H1 (cell line): ENCODE measurements around the gene CAVIN1. TPM values are rescaled to one million over a fixed set of nuclear protein-coding genes. Genes with fewer than 3 reads are reported as not detected.
"Not testable (repeated sequence)": the region's sequence is repeated elsewhere in the genome, so short reads cannot be mapped to it uniquely, and the experiment has no call there.

Experiments
- CTCF ChIA-PET: fragments of 300-600 bp; sonication (Branson Sonifier 250); formaldehyde crosslinking; loops from one replicate; lab custom pipeline; 2021; ENCODE audit not compliant: partially characterized antibody; lab: Charles Lee
- POLR2A ChIA-PET: fragments of 300-600 bp; sonication (Branson Sonifier 250); formaldehyde crosslinking; loops from one replicate; lab custom pipeline; 2021; ENCODE audit warnings: inconsistent platforms; ENCODE audit not compliant: partially characterized antibody; lab: Charles Lee
- DNase-seq, 2 experiments: peaks; one replicate each; pipeline versions ENCODE4 v3.0.0 to v3.0.0-alpha.2; 2010 to 2022; ENCODE audit warnings: low spot score in 2 of 2, low read depth in 1 of 2, mixed read lengths in 1 of 2
- FAIRE-seq: peaks from 2 replicates; lab custom pipeline; 2011; peaks lifted over from hg19 to GRCh38; lab: Jason Lieb, UNC
- H2AFZ ChIP-seq: 2 replicates; pipeline ENCODE4 v1.8.1; 2012; ENCODE audit warnings: low read length, inconsistent platforms
- H2AK5ac ChIP-seq: 2 replicates; pipeline ENCODE4 v1.6.1; 2013; ENCODE audit warnings: low read depth, low read length
- H2BK120ac ChIP-seq: replicated peaks from 2 replicates; pipeline ENCODE3; 2013; ENCODE audit warnings: low read depth, low read length, inconsistent platforms
- H2BK12ac ChIP-seq: 2 replicates; pipeline ENCODE4 v1.6.1; 2013; ENCODE audit warnings: low read depth, low read length
- H2BK15ac ChIP-seq: 2 replicates; pipeline ENCODE4 v1.6.1; 2013; ENCODE audit warnings: low read length
- H2BK20ac ChIP-seq: 2 replicates; pipeline ENCODE4 v1.6.1; 2013; ENCODE audit warnings: low read length
- H2BK5ac ChIP-seq: 2 replicates; pipeline ENCODE4 v1.6.1; 2013; ENCODE audit warnings: low read depth, low read length
- H3K14ac ChIP-seq: 2 replicates; pipeline ENCODE4 v1.6.1; 2013; ENCODE audit warnings: inconsistent platforms; ENCODE audit not compliant: insufficient read length
- H3K18ac ChIP-seq: 2 replicates; pipeline ENCODE4 v1.6.1; 2013; ENCODE audit warnings: low read length; ENCODE audit errors: extremely low read depth
- H3K23ac ChIP-seq: 2 replicates; pipeline ENCODE4 v1.6.1; 2013; ENCODE audit warnings: inconsistent platforms; ENCODE audit not compliant: insufficient read length
- H3K23me2 ChIP-seq: 2 replicates; pipeline ENCODE4 v1.6.1; 2013; ENCODE audit warnings: low read depth, low read length
- H3K27ac ChIP-seq: 2 replicates; pipeline ENCODE4 v1.6.1; 2011; ENCODE audit warnings: low read depth, low read length, inconsistent platforms
- H3K27me3 ChIP-seq, 4 experiments: replicated peaks in 1 of 4; 1 replicate in 1 of 4; 2 replicates in 3 of 4; pipeline versions ENCODE4 v1.6.1 to v1.8.1; 2011 to 2013; ENCODE audit warnings: low read length in 3 of 4, mild to moderate bottlenecking in 3 of 4, inconsistent platforms in 2 of 4, mixed read lengths in 2 of 4, moderate library complexity in 1 of 4; ENCODE audit not compliant: control insufficient read depth in 3 of 4, insufficient read depth in 3 of 4; ENCODE audit errors: extremely low read depth in 1 of 4
- H3K36me3 ChIP-seq, 4 experiments: 2 replicates each; pipeline versions ENCODE4 v1.6.1 to v1.8.1; 2011 to 2013; ENCODE audit warnings: mild to moderate bottlenecking in 4 of 4, low read length in 3 of 4, moderate library complexity in 2 of 4, control low read depth in 1 of 4, inconsistent platforms in 1 of 4; ENCODE audit not compliant: insufficient read depth in 4 of 4, control insufficient read depth in 2 of 4
- H3K4ac ChIP-seq: replicated peaks from 2 replicates; pipeline ENCODE3; 2013; ENCODE audit warnings: low read length, low read depth, mixed read lengths, inconsistent platforms; ENCODE audit not compliant: insufficient read length
- H3K4me1 ChIP-seq, 4 experiments: replicated peaks in 1 of 4; 1 replicate in 1 of 4; 2 replicates in 3 of 4; pipeline versions ENCODE4 v1.6.1 to v1.8.1; 2011 to 2013; ENCODE audit warnings: low read length in 3 of 4, inconsistent platforms in 2 of 4, mixed read lengths in 1 of 4; ENCODE audit not compliant: insufficient read depth in 4 of 4, control insufficient read depth in 3 of 4
- H3K4me2 ChIP-seq, 2 experiments: 2 replicates each; pipeline versions ENCODE4 v1.6.1 to v1.8.1; 2011 to 2013; ENCODE audit warnings: low read depth in 2 of 2, low read length in 2 of 2, control low read depth in 1 of 2, inconsistent platforms in 1 of 2, mild to moderate bottlenecking in 1 of 2; ENCODE audit not compliant: insufficient read depth in 1 of 2
- H3K4me3 ChIP-seq, 4 experiments: fragments of 200-600, 300-600 bp in 1 of 4; sonication (generic), shearing (Covaris generic), sonication (Bioruptor Twin) in 1 of 4; 2 replicates each; pipeline versions ENCODE4 v1.5.1 to v1.8.1; 2011 to 2016; ENCODE audit warnings: low read length in 4 of 4, low read depth in 3 of 4, control low read depth in 2 of 4, inconsistent platforms in 2 of 4, mild to moderate bottlenecking in 2 of 4, mixed read lengths in 1 of 4, moderate library complexity in 1 of 4; ENCODE audit not compliant: insufficient read depth in 2 of 4; ENCODE audit errors: extremely low read depth in 1 of 4
- H3K56ac ChIP-seq: replicated peaks from 2 replicates; pipeline ENCODE3; 2013; ENCODE audit warnings: low read depth, mild to moderate bottlenecking, mixed read lengths, low read length, inconsistent platforms; ENCODE audit not compliant: insufficient read length
- H3K79me1 ChIP-seq: 2 replicates; pipeline ENCODE4 v1.6.1; 2013; ENCODE audit warnings: low read depth, low read length, control low read depth
- H3K79me2 ChIP-seq, 2 experiments: 2 replicates each; pipeline versions ENCODE4 v1.6.1 to v1.8.1; 2012 to 2013; ENCODE audit warnings: low read length in 2 of 2, mild to moderate bottlenecking in 2 of 2, inconsistent platforms in 1 of 2; ENCODE audit not compliant: insufficient read depth in 2 of 2, control insufficient read depth in 1 of 2
- H3K9ac ChIP-seq, 4 experiments: replicated peaks in 1 of 4; 1 replicate in 1 of 4; 2 replicates in 3 of 4; pipeline versions ENCODE4 v1.6.1 to v1.8.1; 2011 to 2013; ENCODE audit warnings: low read depth in 3 of 4, low read length in 3 of 4, control low read depth in 2 of 4, mild to moderate bottlenecking in 2 of 4, moderate library complexity in 2 of 4, inconsistent platforms in 1 of 4; ENCODE audit errors: extremely low read depth in 1 of 4
- H3K9me3 ChIP-seq, 2 experiments: 2 replicates each; pipeline versions ENCODE4 v1.6.1 to v1.8.1; 2012 to 2013; ENCODE audit warnings: mild to moderate bottlenecking in 2 of 2, moderate library complexity in 2 of 2, control low read depth in 1 of 2, inconsistent platforms in 1 of 2, low read depth in 1 of 2, low read length in 1 of 2, mixed read lengths in 1 of 2; ENCODE audit not compliant: insufficient read depth in 2 of 2
- H4K20me1 ChIP-seq, 2 experiments: replicated peaks in 1 of 2; 2 replicates each; pipeline versions ENCODE3 to v1.8.1; 2011 to 2013; ENCODE audit warnings: inconsistent platforms in 2 of 2, low read length in 2 of 2, mild to moderate bottlenecking in 1 of 2; ENCODE audit not compliant: insufficient read depth in 2 of 2, control insufficient read depth in 1 of 2
- H4K5ac ChIP-seq: 2 replicates; pipeline ENCODE4 v1.6.1; 2013; ENCODE audit warnings: low read length, low read depth, mixed read lengths, inconsistent platforms; ENCODE audit not compliant: insufficient read length
- H4K8ac ChIP-seq: 2 replicates; pipeline ENCODE4 v1.8.0; 2013; ENCODE audit warnings: mild to moderate bottlenecking, moderate library complexity, low read length, inconsistent platforms; ENCODE audit not compliant: insufficient read depth; ENCODE audit errors: extremely low read depth
- H4K91ac ChIP-seq: replicated peaks from 2 replicates; pipeline ENCODE3; 2013; ENCODE audit warnings: low read length, mixed read lengths, inconsistent platforms; ENCODE audit not compliant: insufficient read length
- WGBS, 2 experiments: shearing (Covaris generic) in 1 of 2; methylation state at CpG; one replicate each; pipeline versions ENCODE4 v1.1.6 to v1.1.7; 2013 to 2015; ENCODE audit warnings: low lambda C conversion rate in 2 of 2, mixed read lengths in 2 of 2, inconsistent platforms in 1 of 2, low coverage in 1 of 2, missing lambda C conversion rate in 1 of 2; ENCODE audit not compliant: insufficient replicate concordance in 2 of 2, insufficient coverage in 1 of 2, insufficient read length in 1 of 2; ENCODE audit errors: extremely low coverage in 1 of 2, missing lambda C conversion rate in 1 of 2; 5-methylcytosine and 5-hydroxymethylcytosine counted together
- polyA plus RNA-seq, 7 experiments: library from polyadenylated mRNA; depleted of rRNA in 3 of 7; stranded (reverse) in 5 of 7; unstranded in 2 of 7; fragments of >200 nt in 5 of 7; fragments of 200-250 nt in 2 of 7; gene quantifications; 1 replicate in 5 of 7; 2 replicates in 1 of 7; 4 replicates in 1 of 7; pipeline versions ENCODE4 v1.2.1 to v1.2.3, GENCODE V29; 2011 to 2013; ENCODE audit warnings: missing spikeins in 2 of 7, mixed read lengths in 2 of 7
- total RNA-seq: library from RNA; stranded (reverse); fragmentation: NEBNext Ultra II Directional; extraction: Animal tissue kit (Norgen Biotek cat#: 25700); gene quantifications from 2 replicates; pipeline ENCODE4 v1.2.1, GENCODE V29; 2021

Gene CAVIN1
- total and polyA plus RNA-seq, 2 of the 8 experiments (the other 6 are each of a cell fraction or from before 2014, with no cell fraction given): 16.2 to 41.6 TPM

DNA sequence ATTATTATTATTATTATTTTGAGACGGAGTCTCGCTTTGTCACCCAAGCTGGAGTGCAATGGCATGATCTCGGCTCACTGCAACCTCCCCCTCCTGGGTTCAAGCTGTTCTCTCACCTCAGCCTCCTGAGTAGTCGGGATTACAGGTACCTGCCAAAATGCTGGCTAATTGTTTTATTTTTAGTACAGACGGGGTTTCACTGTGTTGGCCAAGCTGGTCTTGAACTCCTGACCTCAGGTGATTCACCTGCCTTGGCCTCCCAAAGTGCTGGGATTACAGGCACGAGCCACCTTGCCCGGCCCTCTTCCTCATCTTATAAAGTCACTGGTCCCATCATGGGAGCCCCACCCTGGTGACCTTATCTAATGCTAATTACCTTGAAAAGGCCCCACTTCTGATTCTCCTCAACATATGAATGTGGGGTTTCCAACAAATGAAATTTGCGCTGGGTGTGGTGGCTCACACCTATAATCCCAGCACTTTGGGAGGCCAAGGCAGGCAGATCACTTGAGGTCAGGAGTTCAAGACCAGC is 22.1 kb downstream of the CAVIN1 start:
- H4K8ac ChIP-seq, H2BK15ac ChIP-seq, H3K4me2 ChIP-seq, H4K91ac ChIP-seq, H3K18ac ChIP-seq, H2AK5ac ChIP-seq, H2BK20ac ChIP-seq, H3K9me3 ChIP-seq, H4K5ac ChIP-seq, H3K4me3 ChIP-seq, H3K23ac ChIP-seq, H3K79me1 ChIP-seq, H2BK120ac ChIP-seq, H2BK5ac ChIP-seq, FAIRE-seq, H2AFZ ChIP-seq, H3K56ac ChIP-seq, H4K20me1 ChIP-seq, H3K23me2 ChIP-seq, H2BK12ac ChIP-seq, DNase-seq, H3K9ac ChIP-seq, H3K14ac ChIP-seq, H3K36me3 ChIP-seq, H3K4ac ChIP-seq, H3K27ac ChIP-seq, H3K79me2 ChIP-seq, H3K27me3 ChIP-seq: not testable (repeated sequence)
- CTCF ChIA-PET: interaction anchor here (0.8 to 23.6 kb wide), 3 partner anchors 10 to 81 kb away, joined by 3 to 542 read pairs (median 10); no protein-coding TSS in a partner anchor
- 89% methylated on average over 8 of the region's 8 CpGs; no CpG with 5 or more reads in 1 of the 2 experiments for WGBS, 2 experiments
- peaks cover 5 to 23% (median 12%) of the 10 kb centered on the region in 4 experiments for H3K4me1 ChIP-seq
- POLR2A ChIA-PET: interaction anchor here (0.6 to 5.3 kb wide), 5 partner anchors 12 to 137 kb away, joined by 3 to 33 read pairs (median 6); partner anchors contain the start of genes CAVIN1 and STAT3
